ENCODE measurements around the gene MATN3. TPM values are rescaled to one million over a fixed set of nuclear protein-coding genes. Genes with fewer than 3 reads are reported as not detected.

MATN3 gene
- total and polyA plus RNA-seq, 9 of the 15 experiments (the other 6 are each of a cell fraction or from before 2014, with no cell fraction given), result not detected

- no peak for FAIRE-seq
- no peaks in the 10 kb centered on the region for H3K9me1 ChIP-seq (ENCODE audit: control insufficient read depth, insufficient read depth, low read length)
- H3K4me2 ChIP-seq (ENCODE audit: insufficient read depth, low read length), result no peak overlapping the region
- no peaks in the 10 kb centered on the region for H3K79me2 ChIP-seq (ENCODE audit: control insufficient read depth, insufficient read depth, low read length)
- ChIA-PET CTCF (ENCODE audit: low intra/inter-chr PET ratio) (no interaction called here), POLR2A (interaction anchor here (0.6 to 1.4 kb wide), 4 partner anchors 12 to 186 kb away, joined by 3 to 4 read pairs (median 4); no protein-coding TSS in a partner anchor)
- H3K4me1 ChIP-seq (replicated peaks in 1 of 2; ENCODE audit: control insufficient read depth in 2 of 2, insufficient read depth in 2 of 2, low read length in 2 of 2), result peaks cover 0 to 8% of the 10 kb centered on the region in 2 experiments; a peak in 2 of 5 replicates
- 55% methylated on average over 5 of the region's 6 CpGs for WGBS (ENCODE audit: insufficient coverage, low coverage, missing lambda C conversion rate)
- BruUV-seq (replicated peaks), result no TSS peak
- no peaks in the 10 kb centered on the region for H3K27me3 ChIP-seq (ENCODE audit: control insufficient read depth in 2 of 2, insufficient read depth in 2 of 2, low read length in 2 of 2)
- H3K27ac ChIP-seq (ENCODE audit: extremely low read depth, low read depth, low read length), result no peak overlapping the region
- in situ Hi-C loops (cut with MboI), result no loop called here
- peaks cover 58% of the 10 kb centered on the region for H3K36me3 ChIP-seq (ENCODE audit: control insufficient read depth, insufficient read depth, low read length)
- intact Hi-C loops (cut with micrococcal nuclease), result no loop called here
- H3K9me3 ChIP-seq (replicated peaks; ENCODE audit: control insufficient read depth, insufficient read depth, low read depth, low read length), result no peaks in the 10 kb centered on the region
- DNase-seq (ENCODE audit: extremely low read depth in 1 of 4, low spot score in 3 of 4), result no peak
- H3K4me3 ChIP-seq, result no peak overlapping the region
- no peak overlapping the region for H2AFZ ChIP-seq (ENCODE audit: low read depth, low read length)
- ATAC-seq, result peak; percentile 65
- H4K20me1 ChIP-seq (replicated peaks; ENCODE audit: control insufficient read depth, insufficient read depth, low read length), result no peaks in the 10 kb centered on the region; the same call in 1 of the 2 replicates
- TF ChIP-seq IRF9 (tag; IDR thresholded peaks at IDR 0.05) (peak; percentile 25; the same call in 1 of the 2 replicates), KLF10 (CRISPR knock-in tag; IDR thresholded peaks at IDR 0.05) (no peak), CHD2 (IDR thresholded peaks at IDR 0.05; ENCODE audit: low read depth, low read length) (peak; percentile 44; the same call in 1 of the 2 replicates), HMBOX1 (IDR thresholded peaks at IDR 0.05) (no peak), CEBPG (CRISPR knock-in tag; IDR thresholded peaks at IDR 0.05) (peak; percentile 56; the same call in 1 of the 2 replicates), CEBPG (tag; conservative IDR thresholded peaks at IDR 0.05 in 1 of 2, IDR thresholded peaks at IDR 0.05 in 1 of 2) (peak; percentile 66 to 68), ESRRB (CRISPR knock-in tag; IDR thresholded peaks at IDR 0.05; ENCODE audit: borderline replicate concordance) (no peak), CEBPB (tag; IDR thresholded peaks at IDR 0.05) (peak; percentile 93), TRIM24 (IDR thresholded peaks at IDR 0.05) (0 out of 4 replicates have a peak, but pooled peaks of 1 of the 2 experiments have one; percentile 8)
- H3K9ac ChIP-seq (ENCODE audit: insufficient read depth in 1 of 2, low read depth in 2 of 2, low read length in 2 of 2), result no peak overlapping the region
Observed at GRCh38 chr2:20030224-20030623, 17.8 kb upstream of the MATN3 start.

Data from K562 (cell line).